GM23338 (cell line): ENCODE data around the gene GDPD5. TPM values are rescaled to one million over a fixed set of nuclear protein-coding genes. Genes with fewer than 3 reads are reported as not detected.

Source experiments
- ATAC-seq: fragments of 200-7000 bp; cut with Tn5 transposase; 3 replicates; pipeline ENCODE4 v1.9.1; 2020
- DNase-seq: peaks from one replicate; pipeline ENCODE4 v3.0.0-alpha.2; 2015; ENCODE audit warnings: low spot score
- H2AFZ ChIP-seq: fragments of 200-600 bp; sonication (generic); 2 replicates; pipeline ENCODE4 v1.8.0; 2016; ENCODE audit warnings: antibody characterized with exemption, mild to moderate bottlenecking, moderate library complexity
- H3F3A ChIP-seq: fragments of 200-600 bp; sonication (generic); replicated peaks from 2 replicates; pipeline ENCODE4 v1.8.0; 2017; ENCODE audit warnings: antibody characterized with exemption, mixed run types, low read depth
- H3K27ac ChIP-seq: fragments of 200-600 bp; sonication (generic); 2 replicates; pipeline ENCODE4 v1.6.1; 2016; ENCODE audit warnings: low read depth
- H3K27me3 ChIP-seq: fragments of 200-600 bp; sonication (generic); 2 replicates; pipeline ENCODE4 v1.8.0; 2016; ENCODE audit warnings: mild to moderate bottlenecking, mixed run types, moderate library complexity; ENCODE audit not compliant: insufficient read depth
- H3K36me3 ChIP-seq: fragments of 200-600 bp; sonication (generic); 2 replicates; pipeline ENCODE4 v1.8.0; 2016; ENCODE audit warnings: mild to moderate bottlenecking; ENCODE audit not compliant: insufficient read depth
- H3K4me1 ChIP-seq: fragments of 200-600 bp; sonication (generic); 2 replicates; pipeline ENCODE4 v1.8.0; 2016; ENCODE audit warnings: mild to moderate bottlenecking, moderate library complexity; ENCODE audit not compliant: insufficient read depth
- H3K4me2 ChIP-seq: fragments of 200-600 bp; sonication (generic); 2 replicates; pipeline ENCODE4 v1.7.1; 2017; ENCODE audit warnings: mixed run types
- H3K4me3 ChIP-seq: fragments of 200-600 bp; sonication (generic); 2 replicates; pipeline ENCODE4 v1.6.1; 2016; ENCODE audit warnings: mixed run types
- H3K79me2 ChIP-seq: fragments of 200-600 bp; sonication (generic); replicated peaks from 2 replicates; pipeline ENCODE4 v1.8.0; 2017; ENCODE audit warnings: mild to moderate bottlenecking; ENCODE audit not compliant: insufficient read depth
- H3K9me2 ChIP-seq: fragments of 200-600 bp; sonication (generic); 2 replicates; pipeline ENCODE4 v1.8.0; 2017; ENCODE audit not compliant: insufficient read depth
- H4K20me1 ChIP-seq: fragments of 200-600 bp; sonication (generic); replicated peaks from 2 replicates; pipeline ENCODE4 v1.8.0; 2017; ENCODE audit warnings: mild to moderate bottlenecking; ENCODE audit not compliant: insufficient read depth
- H3K27ac Mint-ChIP-seq: 2 replicates; pipeline ENCODE4 v1.8.0; 2020; ENCODE audit warnings: inconsistent platforms, mild to moderate bottlenecking, moderate library complexity, mixed read lengths
- H3K27me3 Mint-ChIP-seq: 3 replicates; pipeline ENCODE4 v1.8.0; 2022; ENCODE audit warnings: low read depth, mild to moderate bottlenecking, moderate library complexity, mixed read lengths, inconsistent platforms; ENCODE audit not compliant: insufficient read depth, poor library complexity
- H3K36me3 Mint-ChIP-seq: 3 replicates; pipeline ENCODE4 v1.8.0; 2021; ENCODE audit warnings: low read depth, mild to moderate bottlenecking, inconsistent platforms, moderate library complexity, mixed read lengths
- H3K4me1 Mint-ChIP-seq: 3 replicates; pipeline ENCODE4 v1.8.0; 2020; ENCODE audit warnings: mild to moderate bottlenecking, inconsistent platforms, mixed read lengths
- H3K4me3 Mint-ChIP-seq: 3 replicates; pipeline ENCODE4 v1.8.0; 2021; ENCODE audit warnings: moderate library complexity, mild to moderate bottlenecking, inconsistent platforms, mixed read lengths
- H3K9me3 Mint-ChIP-seq: 3 replicates; pipeline ENCODE4 v1.8.0; 2020; ENCODE audit warnings: moderate library complexity, mild to moderate bottlenecking, inconsistent platforms, mixed read lengths
- CTCF ChIP-seq, 2 experiments: fragments of 200-600 bp in 1 of 2; sonication (generic) in 1 of 2; conservative IDR thresholded peaks; 2 replicates each; pipeline versions ENCODE4 v1.5.1 to v1.6.1; 2016 to 2017; ENCODE audit warnings: antibody characterized with exemption in 2 of 2, low read depth in 2 of 2, mild to moderate bottlenecking in 2 of 2, moderate library complexity in 1 of 2
- ETS1 ChIP-seq: IDR thresholded peaks from 2 replicates; pipeline ENCODE4 v1.6.1; 2016; ENCODE audit warnings: antibody characterized with exemption
- EZH2 ChIP-seq: fragments of 200-600 bp; sonication (generic); IDR thresholded peaks from one replicate; pipeline ENCODE4 v1.8.0; 2017; ENCODE audit warnings: antibody characterized with exemption, mild to moderate bottlenecking, low read depth; ENCODE audit not compliant: unreplicated experiment
- EZH2phosphoT487 ChIP-seq: fragments of 200-600 bp; sonication (generic); IDR thresholded peaks from one replicate; pipeline ENCODE4 v1.8.1; 2018; ENCODE audit warnings: antibody characterized with exemption; ENCODE audit not compliant: unreplicated experiment
- JUNB ChIP-seq: IDR thresholded peaks from one replicate; pipeline ENCODE4 v1.6.1; 2016; ENCODE audit warnings: antibody characterized with exemption; ENCODE audit not compliant: unreplicated experiment
- ZNF114 ChIP-seq: fragments of 250-450 bp; sonication (Bioruptor Pico); IDR thresholded peaks from 2 replicates; pipeline ENCODE4 v1.5.0; 2020; ENCODE audit warnings: mild to moderate bottlenecking, moderate library complexity
- ZNF331 ChIP-seq: fragments of 250-450 bp; sonication (Bioruptor Pico); IDR thresholded peaks from 2 replicates; pipeline ENCODE4 v1.5.0; 2020; ENCODE audit warnings: low read depth, mild to moderate bottlenecking, moderate library complexity
- ZNF462 ChIP-seq: fragments of 250-450 bp; sonication (Bioruptor Pico); IDR thresholded peaks from 2 replicates; pipeline ENCODE4 v1.5.0; 2020; ENCODE audit warnings: mild to moderate bottlenecking, moderate library complexity
- polyA plus RNA-seq: library from polyadenylated mRNA; unstranded; fragments of >200 nt; fragmentation: Nextera tagmentation; extraction: Ambion mirVana; gene quantifications from 2 replicates; pipeline ENCODE4 v1.2.1, GENCODE V29; 2016
- total RNA-seq: library from RNA; depleted of rRNA; stranded (reverse); fragments of >200 nt; shearing (Covaris generic); gene quantifications from 2 replicates; pipeline ENCODE4 v1.2.3, GENCODE V29; 2014

The GDPD5 gene
- total and polyA plus RNA-seq, 2 experiments from 2014 or later = 1.6 to 4.9 TPM

GRCh38 chr11:75533896-75534258, 8.1 kb upstream of the GDPD5 start:
- no peaks in the 10 kb centered on the region for H3K79me2 ChIP-seq
- no peaks in the 10 kb centered on the region for H4K20me1 ChIP-seq
- no peaks in the 10 kb centered on the region for H3K9me2 ChIP-seq
- Mint-ChIP-seq H3K27me3 (peaks cover 18% of the 10 kb centered on the region), H3K4me1 (peaks cover 14% of the 10 kb centered on the region), H3K4me3 (no peak overlapping the region), H3K9me3 (no peaks in the 10 kb centered on the region), H3K27ac (no peak overlapping the region), H3K36me3 (no peaks in the 10 kb centered on the region)
- no peak overlapping the region for H2AFZ ChIP-seq
- H3K4me3 ChIP-seq = no peak overlapping the region
- no peaks in the 10 kb centered on the region for H3K36me3 ChIP-seq
- no peak overlapping the region for H3K27ac ChIP-seq
- H3K4me1 ChIP-seq = peaks cover 4% of the 10 kb centered on the region; the same call in 1 of the 2 replicates
- no peaks in the 10 kb centered on the region for H3K27me3 ChIP-seq
- no peak for ATAC-seq
- no peak for TF ChIP-seq ETS1
- no peak for TF ChIP-seq EZH2
- no peak for TF ChIP-seq ZNF114 (CRISPR knock-in tag)
- DNase-seq = no peak
- no peak overlapping the region for H3K4me2 ChIP-seq
- no peaks in the 10 kb centered on the region for H3F3A ChIP-seq

GRCh38 chr11:75532200-75533048, 6.7 kb upstream of the GDPD5 start:
- H3K27me3 ChIP-seq = no peaks in the 10 kb centered on the region
- peak overlapping the region; percentile 68 for H3K4me2 ChIP-seq
- H3K36me3 ChIP-seq = no peaks in the 10 kb centered on the region
- H3K9me3 Mint-ChIP-seq = no peaks in the 10 kb centered on the region
- H3K4me3 Mint-ChIP-seq = peak overlapping the region; percentile 55
- no peaks in the 10 kb centered on the region for H3K36me3 Mint-ChIP-seq
- DNase-seq = peak; percentile 87
- peak; percentile 85 for ATAC-seq
- peak overlapping the region; percentile 84; the same call in 1 of the 2 replicates for H3K27ac Mint-ChIP-seq
- TF ChIP-seq JUNB = no peak
- no peak for TF ChIP-seq ZNF331 (CRISPR knock-in tag)
- no peak for TF ChIP-seq ZNF462 (CRISPR knock-in tag)
- TF ChIP-seq EZH2 = no peak
- no peak for TF ChIP-seq ETS1
- no peak for TF ChIP-seq EZH2phosphoT487
- peak; percentile 92 to 97 for TF ChIP-seq CTCF (conservative IDR thresholded peaks at IDR 0.05; ENCODE audit: low read depth in 2 of 2)
- H3K79me2 ChIP-seq = no peaks in the 10 kb centered on the region
- H3F3A ChIP-seq = no peaks in the 10 kb centered on the region
- H3K4me1 ChIP-seq = peaks cover 4% of the 10 kb centered on the region; the same call in 1 of the 2 replicates
- no peaks in the 10 kb centered on the region for H4K20me1 ChIP-seq
- peaks cover 23% of the 10 kb centered on the region for H3K27me3 Mint-ChIP-seq
- no peaks in the 10 kb centered on the region for H3K9me2 ChIP-seq
- H3K4me1 Mint-ChIP-seq = peaks cover 17% of the 10 kb centered on the region
- peak overlapping the region; percentile 43 for H3K4me3 ChIP-seq
- no peak overlapping the region for H3K27ac ChIP-seq
- no peak overlapping the region for H2AFZ ChIP-seq
